ENCODE data around the gene CDK7.

The CDK7 gene

DNA sequence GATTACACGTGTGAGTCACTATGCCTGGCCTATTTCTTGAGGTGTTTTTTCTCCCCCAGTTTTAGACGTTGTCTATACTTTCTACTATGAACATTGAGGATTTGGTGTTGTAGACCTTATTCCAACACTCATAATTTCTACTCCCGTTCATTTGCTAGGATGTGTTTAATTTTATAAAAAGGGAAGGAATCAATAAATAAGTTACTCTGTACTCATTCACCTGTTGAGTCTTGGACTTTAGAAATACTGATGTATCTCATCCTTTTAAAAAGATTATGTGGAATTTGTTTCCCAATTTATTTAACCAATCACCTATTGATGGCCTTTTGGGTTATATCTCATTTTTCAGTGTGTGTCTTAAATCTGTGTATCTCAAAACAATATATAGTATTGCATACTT is 3.2 kb downstream of the CDK7 start:
- TF ChIP-seq POLR2AphosphoS5 (IDR thresholded peaks at IDR 0.05; ENCODE audit: low read depth) (no peak), GABPA (IDR thresholded peaks at IDR 0.05; ENCODE audit: low read depth) (no peak), SPI1 (IDR thresholded peaks at IDR 0.05; ENCODE audit: borderline replicate concordance, low read depth) (no peak)
- TF ChIP-seq, protein P1, sequence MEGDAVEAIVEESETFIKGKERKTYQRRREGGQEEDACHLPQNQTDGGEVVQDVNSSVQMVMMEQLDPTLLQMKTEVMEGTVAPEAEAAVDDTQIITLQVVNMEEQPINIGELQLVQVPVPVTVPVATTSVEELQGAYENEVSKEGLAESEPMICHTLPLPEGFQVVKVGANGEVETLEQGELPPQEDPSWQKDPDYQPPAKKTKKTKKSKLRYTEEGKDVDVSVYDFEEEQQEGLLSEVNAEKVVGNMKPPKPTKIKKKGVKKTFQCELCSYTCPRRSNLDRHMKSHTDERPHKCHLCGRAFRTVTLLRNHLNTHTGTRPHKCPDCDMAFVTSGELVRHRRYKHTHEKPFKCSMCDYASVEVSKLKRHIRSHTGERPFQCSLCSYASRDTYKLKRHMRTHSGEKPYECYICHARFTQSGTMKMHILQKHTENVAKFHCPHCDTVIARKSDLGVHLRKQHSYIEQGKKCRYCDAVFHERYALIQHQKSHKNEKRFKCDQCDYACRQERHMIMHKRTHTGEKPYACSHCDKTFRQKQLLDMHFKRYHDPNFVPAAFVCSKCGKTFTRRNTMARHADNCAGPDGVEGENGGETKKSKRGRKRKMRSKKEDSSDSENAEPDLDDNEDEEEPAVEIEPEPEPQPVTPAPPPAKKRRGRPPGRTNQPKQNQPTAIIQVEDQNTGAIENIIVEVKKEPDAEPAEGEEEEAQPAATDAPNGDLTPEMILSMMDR (IDR thresholded peaks at IDR 0.05; ENCODE audit: insufficient read depth, low read length) = no peak
- TF ChIP-seq, protein P2, sequence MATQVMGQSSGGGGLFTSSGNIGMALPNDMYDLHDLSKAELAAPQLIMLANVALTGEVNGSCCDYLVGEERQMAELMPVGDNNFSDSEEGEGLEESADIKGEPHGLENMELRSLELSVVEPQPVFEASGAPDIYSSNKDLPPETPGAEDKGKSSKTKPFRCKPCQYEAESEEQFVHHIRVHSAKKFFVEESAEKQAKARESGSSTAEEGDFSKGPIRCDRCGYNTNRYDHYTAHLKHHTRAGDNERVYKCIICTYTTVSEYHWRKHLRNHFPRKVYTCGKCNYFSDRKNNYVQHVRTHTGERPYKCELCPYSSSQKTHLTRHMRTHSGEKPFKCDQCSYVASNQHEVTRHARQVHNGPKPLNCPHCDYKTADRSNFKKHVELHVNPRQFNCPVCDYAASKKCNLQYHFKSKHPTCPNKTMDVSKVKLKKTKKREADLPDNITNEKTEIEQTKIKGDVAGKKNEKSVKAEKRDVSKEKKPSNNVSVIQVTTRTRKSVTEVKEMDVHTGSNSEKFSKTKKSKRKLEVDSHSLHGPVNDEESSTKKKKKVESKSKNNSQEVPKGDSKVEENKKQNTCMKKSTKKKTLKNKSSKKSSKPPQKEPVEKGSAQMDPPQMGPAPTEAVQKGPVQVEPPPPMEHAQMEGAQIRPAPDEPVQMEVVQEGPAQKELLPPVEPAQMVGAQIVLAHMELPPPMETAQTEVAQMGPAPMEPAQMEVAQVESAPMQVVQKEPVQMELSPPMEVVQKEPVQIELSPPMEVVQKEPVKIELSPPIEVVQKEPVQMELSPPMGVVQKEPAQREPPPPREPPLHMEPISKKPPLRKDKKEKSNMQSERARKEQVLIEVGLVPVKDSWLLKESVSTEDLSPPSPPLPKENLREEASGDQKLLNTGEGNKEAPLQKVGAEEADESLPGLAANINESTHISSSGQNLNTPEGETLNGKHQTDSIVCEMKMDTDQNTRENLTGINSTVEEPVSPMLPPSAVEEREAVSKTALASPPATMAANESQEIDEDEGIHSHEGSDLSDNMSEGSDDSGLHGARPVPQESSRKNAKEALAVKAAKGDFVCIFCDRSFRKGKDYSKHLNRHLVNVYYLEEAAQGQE (IDR thresholded peaks at IDR 0.05; ENCODE audit: insufficient replicate concordance, low read depth) = no peak
- no peak for DNase-seq (ENCODE audit: low read depth in 1 of 2, low spot score in 1 of 2)
- no peak overlapping the region for H3K27ac ChIP-seq (replicated peaks)
- H3K4me3 ChIP-seq (replicated peaks; ENCODE audit: insufficient read depth, low read length) = no peak overlapping the region
- H3K27me3 ChIP-seq (ENCODE audit: insufficient read depth, poor library complexity, severe bottlenecking) = no peaks in the 10 kb centered on the region

DNA sequence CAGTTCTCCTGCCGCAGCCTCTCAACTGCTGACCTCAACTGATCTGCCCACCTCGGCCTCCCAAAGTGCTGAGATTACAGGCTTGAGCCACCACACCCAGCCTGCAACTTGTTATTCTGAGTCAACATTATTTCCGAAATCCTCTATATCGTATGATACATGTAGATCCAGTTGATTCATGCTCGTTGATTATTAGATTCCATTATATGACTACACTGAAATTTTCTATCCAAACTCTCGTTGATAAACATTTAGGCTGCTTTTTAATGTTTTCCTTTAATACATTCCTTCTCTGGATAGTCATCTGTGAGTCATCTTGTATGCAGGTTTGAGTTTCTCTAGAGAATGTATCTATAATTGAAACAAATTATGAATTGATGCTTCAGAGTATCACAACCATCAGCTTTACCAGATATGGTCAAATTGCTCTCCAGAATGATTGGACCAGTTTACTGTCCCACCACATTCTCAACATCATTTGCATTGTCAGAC is 4.1 kb downstream of the CDK7 start:
- no peak overlapping the region for H3K27ac ChIP-seq (replicated peaks)
- DNase-seq (ENCODE audit: low read depth in 1 of 2, low spot score in 1 of 2) = no peak
- H3K27me3 ChIP-seq (ENCODE audit: insufficient read depth, poor library complexity, severe bottlenecking) = no peaks in the 10 kb centered on the region
- TF ChIP-seq, protein P1 (IDR thresholded peaks at IDR 0.05; ENCODE audit: insufficient read depth, low read length) = no peak
- TF ChIP-seq, protein P2 (IDR thresholded peaks at IDR 0.05; ENCODE audit: insufficient replicate concordance, low read depth) = no peak
- TF ChIP-seq SPI1 (IDR thresholded peaks at IDR 0.05; ENCODE audit: borderline replicate concordance, low read depth) = no peak
- TF ChIP-seq POLR2AphosphoS5 (IDR thresholded peaks at IDR 0.05; ENCODE audit: low read depth) = no peak
- no peak for TF ChIP-seq GABPA (IDR thresholded peaks at IDR 0.05; ENCODE audit: low read depth)
- H3K4me3 ChIP-seq (replicated peaks; ENCODE audit: insufficient read depth, low read length) = no peak overlapping the region

DNA sequence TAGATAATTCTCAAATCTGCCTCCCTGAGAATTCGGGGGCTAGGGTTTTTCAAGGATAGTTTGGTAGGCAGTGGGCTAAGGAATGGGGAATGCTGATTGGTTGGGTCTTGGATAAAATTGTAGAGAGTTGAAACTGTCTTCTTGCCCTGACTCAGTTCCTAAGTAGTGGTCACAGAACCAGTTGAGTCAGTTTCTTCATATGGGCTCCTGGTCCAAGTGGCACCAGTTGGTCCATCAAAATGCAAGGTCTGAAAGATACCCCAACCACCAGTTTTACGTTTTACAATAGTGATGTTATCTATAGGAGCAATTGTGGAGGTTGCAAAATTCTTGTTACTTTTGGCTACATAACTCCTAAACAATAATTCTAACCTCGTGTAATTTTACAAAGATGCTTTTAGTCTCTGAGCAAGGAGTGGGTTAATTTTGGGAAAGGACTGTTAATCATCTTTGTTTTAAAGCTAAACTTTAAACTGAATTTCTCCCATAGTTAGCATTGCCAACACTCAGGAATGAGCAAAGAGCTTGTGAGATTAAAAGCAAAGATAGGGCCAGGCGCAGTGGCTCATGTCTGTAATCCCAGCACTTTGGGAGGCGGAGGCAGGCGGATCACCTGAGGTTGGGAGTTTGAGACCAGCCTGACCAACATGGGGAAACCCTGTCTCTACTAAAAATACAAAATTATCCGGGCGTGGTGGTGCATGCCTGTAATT is 7.7 kb downstream of the CDK7 start:
- Histone ChIP-seq H3K27me3 (ENCODE audit: insufficient read depth, poor library complexity, severe bottlenecking) (no peaks in the 10 kb centered on the region), H3K27ac (replicated peaks) (no peak overlapping the region), H3K4me3 (replicated peaks; ENCODE audit: insufficient read depth, low read length) (no peak overlapping the region)
- no peak for DNase-seq (ENCODE audit: low read depth in 1 of 2, low spot score in 1 of 2)
- TF ChIP-seq GABPA (IDR thresholded peaks at IDR 0.05; ENCODE audit: low read depth) (no peak), POLR2AphosphoS5 (IDR thresholded peaks at IDR 0.05; ENCODE audit: low read depth) (no peak), SPI1 (IDR thresholded peaks at IDR 0.05; ENCODE audit: borderline replicate concordance, low read depth) (no peak)
- TF ChIP-seq, protein P2 (IDR thresholded peaks at IDR 0.05; ENCODE audit: insufficient replicate concordance, low read depth) = no peak
- TF ChIP-seq, protein P1 (IDR thresholded peaks at IDR 0.05; ENCODE audit: insufficient read depth, low read length) = no peak

Data from HL-60 (cell line).